ENCODE data around the gene DDX51. TPM values are rescaled to one million over a fixed set of nuclear protein-coding genes. Genes with fewer than 3 reads are reported as not detected.

DDX51 gene
- total and polyA plus RNA-seq, 2 of the 13 experiments (the other 11 are each of a cell fraction or from before 2014, with no cell fraction given): 10.1 TPM

GRCh38 chr12:132089407-132089910 lies 54.7 kb downstream of the DDX51 start:
- peaks cover 19% of the 10 kb centered on the region for H3K4me1 ChIP-seq (ENCODE audit: insufficient read depth, low read length)
- H3K9ac ChIP-seq (ENCODE audit: insufficient read depth, low read depth, low read length): no peak overlapping the region
- BruUV-seq (replicated peaks): no TSS peak
- H2AFZ ChIP-seq (ENCODE audit: low read length): no peak overlapping the region
- peaks cover 2 to 19% of the 10 kb centered on the region in 2 experiments for H3K36me3 ChIP-seq (replicated peaks in 1 of 2; ENCODE audit: control insufficient read depth in 1 of 2, insufficient read depth in 2 of 2, low read length in 2 of 2)
- DNase-seq (ENCODE audit: low spot score) (no peak), ATAC-seq (no peak), FAIRE-seq (no peak)
- peaks cover 23% of the 10 kb centered on the region for H3K79me2 ChIP-seq (ENCODE audit: insufficient read depth, low read length)
- intact Hi-C loops (cut with micrococcal nuclease; ENCODE audit: unreplicated experiment) (no loop called here), in situ Hi-C loops (cut with HindIII; ENCODE audit: extremely low pct_ligation_motif_present, low pct_unique_long_range_greater_than_20kb) (no loop called here)
- no peak overlapping the region for H3K4me2 ChIP-seq (ENCODE audit: low read depth, low read length)
- TF ChIP-seq NFKBIZ (CRISPR knock-in tag; IDR thresholded peaks at IDR 0.05) (no peak), SALL1 (CRISPR knock-in tag; IDR thresholded peaks at IDR 0.05) (no peak), PLRG1 (conservative IDR thresholded peaks at IDR 0.05) (no peak), ZBTB14 (CRISPR knock-in tag; IDR thresholded peaks at IDR 0.05) (no peak), GTF3A (CRISPR knock-in tag; conservative IDR thresholded peaks at IDR 0.05) (no peak), CC2D1A (CRISPR knock-in tag; IDR thresholded peaks at IDR 0.05) (no peak), AHR (CRISPR knock-in tag; IDR thresholded peaks at IDR 0.05) (no peak), ZNF468 (CRISPR knock-in tag; IDR thresholded peaks at IDR 0.05) (no peak), HHEX (CRISPR knock-in tag; IDR thresholded peaks at IDR 0.05) (no peak), AKNA (CRISPR knock-in tag; IDR thresholded peaks at IDR 0.05; ENCODE audit: borderline replicate concordance) (no peak), ATRX (CRISPR knock-in tag; IDR thresholded peaks at IDR 0.05; ENCODE audit: borderline replicate concordance) (no peak)
- POLR2A ChIA-PET: no interaction called here
- no peaks in the 10 kb centered on the region for H3K27me3 ChIP-seq (ENCODE audit: control insufficient read depth in 1 of 2, insufficient read depth in 2 of 2, low read length in 2 of 2)
- H4K20me1 ChIP-seq (ENCODE audit: insufficient read depth, low read length): peaks cover 18% of the 10 kb centered on the region
- H3K27ac ChIP-seq (ENCODE audit: extremely low read length, insufficient read depth, low read length): no peak overlapping the region
- no peaks in the 10 kb centered on the region for H3K9me3 ChIP-seq (ENCODE audit: low read length)
- 95% methylated on average over 4 of the region's 4 CpGs for WGBS (ENCODE audit: low lambda C conversion rate)
- CTCF ChIA-PET (ENCODE audit: low intra/inter-chr PET ratio, low total read pairs): no interaction called here
- no peak overlapping the region for H3K4me3 ChIP-seq (replicated peaks in 1 of 3; ENCODE audit: insufficient read depth in 1 of 3, low read depth in 2 of 3, low read length in 3 of 3)

Small RNAs within 50 kb of the gene (small RNA-seq; reads per million reads assigned to genes)
- 0 reads per million in 3 experiments for gene AC138466.3 (ENCODE audit: insufficient read depth in 2 of 3, insufficient read length in 3 of 3, low read depth in 2 of 3, low replicate concordance in 1 of 3)

Other genes starting within 250 kb of the DDX51 start
- 1.7 and 2.8 TPM in 2 replicates for gene ULK1, start 249.7 kb downstream of the DDX51 start, total RNA-seq (2016; rRNA removed; fragmentation: Illumina TruSeq; extraction: Trizol)
- gene ULK1, start 249.7 kb downstream of the DDX51 start, polyA plus RNA-seq (2011; rRNA removed): 10.1 and 13.9 TPM in 2 replicates
- 23.5 and 24.7 TPM in 2 replicates for gene PUS1, start 215.0 kb downstream of the DDX51 start, total RNA-seq (2016; rRNA removed; fragmentation: Illumina TruSeq; extraction: Trizol)
- 19.2 and 28.3 TPM in 2 replicates for gene PUS1, start 215.0 kb downstream of the DDX51 start, polyA plus RNA-seq (2011; rRNA removed)
- gene EP400, start 194.4 kb downstream of the DDX51 start, total RNA-seq (2016; rRNA removed; fragmentation: Illumina TruSeq; extraction: Trizol): 5.0 and 8.4 TPM in 2 replicates
- gene EP400, start 194.4 kb downstream of the DDX51 start, polyA plus RNA-seq (2011; rRNA removed): 4.2 and 4.9 TPM in 2 replicates
- 12.1 and 14.6 TPM in 2 replicates for gene NOC4L, start 138 bp upstream of the DDX51 start, total RNA-seq (2016; rRNA removed; fragmentation: Illumina TruSeq; extraction: Trizol)
- gene NOC4L, start 138 bp upstream of the DDX51 start, polyA plus RNA-seq (2011; rRNA removed): 4.3 and 4.6 TPM in 2 replicates
- gene GALNT9, start 185.3 kb upstream of the DDX51 start, total RNA-seq (2016; rRNA removed; fragmentation: Illumina TruSeq; extraction: Trizol): 0.04 TPM in 1 of 2 replicates, not detected in the other
- not detected in 2 replicates for gene GALNT9, start 185.3 kb upstream of the DDX51 start, polyA plus RNA-seq (2011; rRNA removed)